A673 (cell line): Measurements from ENCODE around the gene CYP4V2. TPM values are rescaled to one million over a fixed set of nuclear protein-coding genes. Genes with fewer than 3 reads are reported as not detected.

Source experiments
- BruUV-seq: library from RNA; stranded (reverse); fragments of 400-500 nt; replicated peaks from 2 replicates; lab custom pipeline; 2021; lab: Mats Ljungman, UMichigan
- CTCF ChIA-PET: fragments of 300-600 bp; sonication (Branson Sonifier 250); formaldehyde crosslinking; loops from one replicate; lab custom pipeline; 2022; ENCODE audit warnings: antibody characterized with exemption; lab: Charles Lee
- POLR2A ChIA-PET: fragments of 300-600 bp; sonication (Branson Sonifier 250); formaldehyde crosslinking; loops from one replicate; lab custom pipeline; 2022; ENCODE audit warnings: antibody characterized with exemption; ENCODE audit not compliant: low non-redundant PET; lab: Charles Lee
- DNase-seq: peaks from one replicate; pipeline ENCODE4 v3.0.0-alpha.2; 2015; ENCODE audit warnings: low spot score
- H3K27ac ChIP-seq: fragments of 200-600 bp; sonication (generic); 2 replicates; pipeline ENCODE4 v1.5.1; 2016; ENCODE audit warnings: mixed run types, low read depth, mild to moderate bottlenecking, mixed read lengths, antibody characterized with exemption, low read length; ENCODE audit not compliant: poor library complexity, severe bottlenecking
- H3K27me3 ChIP-seq: fragments of 200-600 bp; sonication (generic); replicated peaks from 2 replicates; pipeline ENCODE4 v1.6.1; 2017; ENCODE audit warnings: mixed run types, low read depth, mild to moderate bottlenecking, mixed read lengths, antibody characterized with exemption, low read length; ENCODE audit not compliant: insufficient read depth, poor library complexity
- H3K36me3 ChIP-seq: fragments of 200-600 bp; sonication (generic); 2 replicates; pipeline ENCODE4 v1.6.1; 2016; ENCODE audit warnings: mixed run types, mild to moderate bottlenecking, mixed read lengths, antibody characterized with exemption, low read length; ENCODE audit not compliant: insufficient read depth, poor library complexity, severe bottlenecking
- H3K4me1 ChIP-seq: fragments of 200-600 bp; sonication (generic); 2 replicates; pipeline ENCODE4 v1.6.1; 2017; ENCODE audit warnings: mixed run types, mild to moderate bottlenecking, mixed read lengths, antibody characterized with exemption, low read length; ENCODE audit not compliant: insufficient read depth, poor library complexity, severe bottlenecking
- H3K4me3 ChIP-seq: fragments of 200-600 bp; sonication (generic); 2 replicates; pipeline ENCODE4 v1.5.1; 2016; ENCODE audit warnings: low read depth, mixed run types, mild to moderate bottlenecking, mixed read lengths, low read length; ENCODE audit not compliant: poor library complexity, severe bottlenecking
- H3K9me3 ChIP-seq: fragments of 200-600 bp; sonication (generic); 2 replicates; pipeline ENCODE4 v1.6.1; 2016; ENCODE audit warnings: mixed run types, low read depth, mild to moderate bottlenecking, mixed read lengths, antibody characterized with exemption, low read length; ENCODE audit not compliant: poor library complexity, severe bottlenecking
- EZH2 ChIP-seq: fragments of 200-600 bp; sonication (generic); IDR thresholded peaks from 2 replicates; pipeline ENCODE4 v1.6.1; 2017; ENCODE audit warnings: borderline replicate concordance, low read depth, mild to moderate bottlenecking, mixed read lengths, antibody characterized with exemption, low read length; ENCODE audit not compliant: poor library complexity, severe bottlenecking
- intact Hi-C: fragments of 100-400 bp; cut with micrococcal nuclease; formaldehyde crosslinking; loops from one replicate; pipeline ENCODE4 v1.10.0; 2022; ENCODE audit not compliant: unreplicated experiment
- total RNA-seq: library from RNA; stranded (reverse); gene quantifications from 2 replicates; pipeline ENCODE4 v1.2.3, GENCODE V29; 2021
- TF ChIP-seq, protein P1 (sequence below): fragments of 300-800, 200-600 bp; sonication (generic); conservative IDR thresholded peaks from 2 replicates; pipeline ENCODE4 v1.5.1; 2017; ENCODE audit warnings: low read depth, mild to moderate bottlenecking, antibody characterized with exemption, low read length, moderate library complexity, mixed read lengths

The CYP4V2 gene
- total RNA-seq, 1 experiment from 2014 or later = 14.3 TPM

DNA sequence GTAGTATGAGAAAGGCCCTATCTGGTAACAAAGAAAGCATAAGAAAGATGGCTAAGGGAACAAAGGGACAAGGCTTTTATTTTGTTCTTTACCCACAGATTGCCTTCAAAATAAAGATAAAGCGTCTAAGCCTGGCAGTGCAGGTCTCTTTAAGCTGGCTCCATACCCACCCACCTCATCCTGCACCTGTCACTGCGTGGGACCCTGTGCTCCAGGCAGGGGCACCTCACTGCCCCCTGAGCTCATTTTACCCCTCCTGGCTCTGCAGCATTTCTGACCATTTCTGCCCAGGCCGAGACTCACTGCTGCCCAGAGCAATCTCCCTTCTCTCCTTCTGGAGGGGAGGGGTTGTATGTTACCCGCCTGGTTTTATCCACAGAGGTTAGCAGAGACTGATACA lies 1.7 kb upstream of the CYP4V2 start:
- TF ChIP-seq EZH2 = no peak
- intact Hi-C loops = loop anchor here (5.0 kb wide), 1 partner anchor 122 kb away; the partner anchor contains the start of gene TLR3
- Histone ChIP-seq H3K9me3 (no peaks in the 10 kb centered on the region), H3K27me3 (no peaks in the 10 kb centered on the region), H3K27ac (no peak overlapping the region), H3K4me3 (no peak overlapping the region), H3K4me1 (peaks cover 16% of the 10 kb centered on the region), H3K36me3 (no peaks in the 10 kb centered on the region)
- ChIA-PET POLR2A (no interaction called here), CTCF (interaction anchor here (0.8 kb wide), 1 partner anchor 14 kb away, joined by 3 read pairs; no protein-coding TSS in a partner anchor)
- no TSS peak for BruUV-seq
- no peak for DNase-seq

- Histone ChIP-seq H3K27me3 (no peaks in the 10 kb centered on the region), H3K36me3 (no peaks in the 10 kb centered on the region), H3K27ac (peak overlapping the region; percentile 86), H3K4me3 (peak overlapping the region; percentile 71), H3K9me3 (no peaks in the 10 kb centered on the region), H3K4me1 (peaks cover 16% of the 10 kb centered on the region)
- DNase-seq = peak; percentile 68
- intact Hi-C loops = loop anchor here (5.0 kb wide), 1 partner anchor 123 kb away; the partner anchor contains the start of gene TLR3
- ChIA-PET CTCF (no interaction called here), POLR2A (no interaction called here)
- TF ChIP-seq, protein P1, sequence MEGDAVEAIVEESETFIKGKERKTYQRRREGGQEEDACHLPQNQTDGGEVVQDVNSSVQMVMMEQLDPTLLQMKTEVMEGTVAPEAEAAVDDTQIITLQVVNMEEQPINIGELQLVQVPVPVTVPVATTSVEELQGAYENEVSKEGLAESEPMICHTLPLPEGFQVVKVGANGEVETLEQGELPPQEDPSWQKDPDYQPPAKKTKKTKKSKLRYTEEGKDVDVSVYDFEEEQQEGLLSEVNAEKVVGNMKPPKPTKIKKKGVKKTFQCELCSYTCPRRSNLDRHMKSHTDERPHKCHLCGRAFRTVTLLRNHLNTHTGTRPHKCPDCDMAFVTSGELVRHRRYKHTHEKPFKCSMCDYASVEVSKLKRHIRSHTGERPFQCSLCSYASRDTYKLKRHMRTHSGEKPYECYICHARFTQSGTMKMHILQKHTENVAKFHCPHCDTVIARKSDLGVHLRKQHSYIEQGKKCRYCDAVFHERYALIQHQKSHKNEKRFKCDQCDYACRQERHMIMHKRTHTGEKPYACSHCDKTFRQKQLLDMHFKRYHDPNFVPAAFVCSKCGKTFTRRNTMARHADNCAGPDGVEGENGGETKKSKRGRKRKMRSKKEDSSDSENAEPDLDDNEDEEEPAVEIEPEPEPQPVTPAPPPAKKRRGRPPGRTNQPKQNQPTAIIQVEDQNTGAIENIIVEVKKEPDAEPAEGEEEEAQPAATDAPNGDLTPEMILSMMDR = 0 out of 2 replicates have a peak, but pooled peaks have one; percentile 27
- TF ChIP-seq EZH2 = no peak
- BruUV-seq = no TSS peak
These were observed 677 bp upstream of the CYP4V2 start for GRCh38 chr4:186190581-186191199.

- Histone ChIP-seq H3K27ac (peak overlapping the region; percentile 86), H3K4me3 (peak overlapping the region; percentile 71), H3K36me3 (no peaks in the 10 kb centered on the region), H3K27me3 (no peaks in the 10 kb centered on the region), H3K4me1 (peaks cover 16% of the 10 kb centered on the region), H3K9me3 (no peaks in the 10 kb centered on the region)
- no peak for TF ChIP-seq EZH2
- TF ChIP-seq, protein P1 = no peak
- DNase-seq = peak; percentile 43
- intact Hi-C loops = loop anchor here (5.0 kb wide), 1 partner anchor 125 kb away; the partner anchor contains the start of gene TLR3
- no TSS peak for BruUV-seq
- CTCF ChIA-PET = interaction anchor here (0.6 kb wide), 1 partner anchor 1724 kb away, joined by 3 read pairs; no protein-coding TSS in a partner anchor
- POLR2A ChIA-PET = interaction anchor here (0.8 kb wide), 1 partner anchor 28 kb away, joined by 5 read pairs; no protein-coding TSS in a partner anchor
These were observed 772 bp downstream of the CYP4V2 start for GRCh38 chr4:186192066-186192612.
